Nephron progenitor cell (in vitro differentiated cells): ENCODE measurements around the gene USH2A.
A peak's percentile ranks its signal among the peaks of the same experiment; 100 is the strongest.

Source experiments
- DNase-seq: peaks from one replicate; pipeline ENCODE4 v3.0.0; 2021
- H3K27ac Mint-ChIP-seq: 2 replicates; pipeline ENCODE4 v1.8.0; 2021; ENCODE audit warnings: mild to moderate bottlenecking, moderate library complexity, mixed read lengths
- H3K27me3 Mint-ChIP-seq: 2 replicates; pipeline ENCODE4 v1.8.0; 2021; ENCODE audit warnings: mild to moderate bottlenecking, low read depth, mixed read lengths; ENCODE audit not compliant: poor library complexity
- H3K36me3 Mint-ChIP-seq: 2 replicates; pipeline ENCODE4 v1.8.0; 2021; ENCODE audit warnings: low read depth, mixed read lengths
- H3K4me1 Mint-ChIP-seq: 2 replicates; pipeline ENCODE4 v1.8.0; 2021; ENCODE audit warnings: mixed read lengths
- H3K4me3 Mint-ChIP-seq: 2 replicates; pipeline ENCODE4 v1.8.0; 2021; ENCODE audit warnings: mild to moderate bottlenecking, moderate library complexity, mixed read lengths
- H3K9me3 Mint-ChIP-seq: 2 replicates; pipeline ENCODE4 v1.8.0; 2021; ENCODE audit warnings: mild to moderate bottlenecking, moderate library complexity, mixed read lengths
- CTCF ChIP-seq: fragments of 200-600 bp; sonication (generic); IDR thresholded peaks from 2 replicates; pipeline ENCODE4 v1.5.0; 2021; ENCODE audit warnings: antibody characterized with exemption

Gene USH2A

GRCh38 chr1:215681041-215681440, 742.2 kb downstream of the USH2A start:
- H3K4me3 Mint-ChIP-seq, result no peak overlapping the region
- no peaks in the 10 kb centered on the region for H3K4me1 Mint-ChIP-seq
- peaks cover 3% of the 10 kb centered on the region for H3K27me3 Mint-ChIP-seq
- H3K27ac Mint-ChIP-seq, result no peak overlapping the region
- H3K36me3 Mint-ChIP-seq, result no peaks in the 10 kb centered on the region
- TF ChIP-seq CTCF, result no peak
- DNase-seq, result no peak
- no peaks in the 10 kb centered on the region for H3K9me3 Mint-ChIP-seq

- H3K36me3 Mint-ChIP-seq, result no peaks in the 10 kb centered on the region
- TF ChIP-seq CTCF, result no peak
- no peaks in the 10 kb centered on the region for H3K9me3 Mint-ChIP-seq
- no peak overlapping the region for H3K27ac Mint-ChIP-seq
- H3K4me3 Mint-ChIP-seq, result no peak overlapping the region
- H3K4me1 Mint-ChIP-seq, result no peaks in the 10 kb centered on the region
- peaks cover 3% of the 10 kb centered on the region for H3K27me3 Mint-ChIP-seq
- no peak for DNase-seq
Observed at GRCh38 chr1:215679231-215679630, 744.0 kb downstream of the USH2A start.

- Mint-ChIP-seq H3K36me3 (no peaks in the 10 kb centered on the region), H3K27me3 (no peaks in the 10 kb centered on the region), H3K9me3 (no peaks in the 10 kb centered on the region), H3K27ac (no peak overlapping the region), H3K4me1 (peaks cover 3% of the 10 kb centered on the region), H3K4me3 (no peak overlapping the region)
- no peak for DNase-seq
- TF ChIP-seq CTCF, result no peak
Observed at GRCh38 chr1:215677112-215677511, 746.1 kb downstream of the USH2A start.

GRCh38 chr1:215673943-215674342, 749.3 kb downstream of the USH2A start:
- peaks cover 21% of the 10 kb centered on the region for H3K4me1 Mint-ChIP-seq
- H3K36me3 Mint-ChIP-seq, result no peaks in the 10 kb centered on the region
- H3K27ac Mint-ChIP-seq, result no peak overlapping the region
- no peaks in the 10 kb centered on the region for H3K9me3 Mint-ChIP-seq
- TF ChIP-seq CTCF, result no peak
- no peak for DNase-seq
- no peak overlapping the region for H3K4me3 Mint-ChIP-seq
- no peaks in the 10 kb centered on the region for H3K27me3 Mint-ChIP-seq

- peak overlapping the region; percentile 18 for H3K27ac Mint-ChIP-seq
- no peak for DNase-seq
- no peak overlapping the region for H3K4me3 Mint-ChIP-seq
- H3K36me3 Mint-ChIP-seq, result no peaks in the 10 kb centered on the region
- peaks cover 35% of the 10 kb centered on the region for H3K4me1 Mint-ChIP-seq
- TF ChIP-seq CTCF, result no peak
- H3K9me3 Mint-ChIP-seq, result no peaks in the 10 kb centered on the region
- H3K27me3 Mint-ChIP-seq, result no peaks in the 10 kb centered on the region
Observed at GRCh38 chr1:215672482-215672881, 750.8 kb downstream of the USH2A start.

GRCh38 chr1:215669806-215670491, 753.3 kb downstream of the USH2A start:
- TF ChIP-seq CTCF, result no peak
- peaks cover 38% of the 10 kb centered on the region for H3K4me1 Mint-ChIP-seq

More at GRCh38 chr1:215669806-215670491, 753.3 kb downstream of the USH2A start:
- Mint-ChIP-seq H3K9me3 (no peaks in the 10 kb centered on the region), H3K36me3 (no peaks in the 10 kb centered on the region), H3K27me3 (no peaks in the 10 kb centered on the region), H3K27ac (no peak overlapping the region), H3K4me3 (no peak overlapping the region)
- no peak for DNase-seq
